Liver (tissue), 9 donors: ENCODE data around the gene PPT1. TPM values are rescaled to one million over a fixed set of nuclear protein-coding genes. Genes with fewer than 3 reads are reported as not detected.

Experiments
- DNase-seq: peaks from one replicate; pipeline ENCODE4 v3.0.0-alpha.2; 2017; ENCODE audit warnings: low spot score
- H3K27ac ChIP-seq, 2 donors: one replicate each; pipeline ENCODE4 v1.7.0; 2013; ENCODE audit warnings: inconsistent platforms in 2 of 2, low read length in 2 of 2, control low read depth in 1 of 2, low read depth in 1 of 2, mild to moderate bottlenecking in 1 of 2
- H3K27me3 ChIP-seq, 4 donors: one replicate each; pipeline versions ENCODE4 v1.6.1 to v1.7.0; 2013; ENCODE audit warnings: low read length in 3 of 4, inconsistent platforms in 1 of 4, mild to moderate bottlenecking in 1 of 4, moderate library complexity in 1 of 4; ENCODE audit not compliant: control insufficient read depth in 4 of 4, insufficient read depth in 4 of 4
- H3K36me3 ChIP-seq, 4 donors: one replicate each; pipeline versions ENCODE4 v1.6.1 to v1.7.0; 2013; ENCODE audit warnings: low read length in 3 of 4, mild to moderate bottlenecking in 3 of 4, low read depth in 1 of 4, moderate library complexity in 1 of 4; ENCODE audit not compliant: control insufficient read depth in 4 of 4, insufficient read depth in 3 of 4
- H3K4me1 ChIP-seq, 4 donors: one replicate each; pipeline versions ENCODE4 v1.6.1 to v1.7.0; 2013; ENCODE audit warnings: low read length in 3 of 4, mild to moderate bottlenecking in 3 of 4, moderate library complexity in 1 of 4; ENCODE audit not compliant: control insufficient read depth in 4 of 4, insufficient read depth in 4 of 4
- H3K4me3 ChIP-seq, 3 donors: one replicate each; pipeline versions ENCODE4 v1.6.1 to v1.7.0; 2013; ENCODE audit warnings: low read length in 3 of 3, control low read depth in 1 of 3, low read depth in 1 of 3, mild to moderate bottlenecking in 1 of 3
- H3K9ac ChIP-seq, 2 donors: one replicate each; pipeline ENCODE4 v1.7.0; 2013; ENCODE audit warnings: low read length in 2 of 2, mild to moderate bottlenecking in 2 of 2, moderate library complexity in 2 of 2, control low read depth in 1 of 2, low read depth in 1 of 2
- H3K9me3 ChIP-seq, 4 donors: one replicate each; pipeline versions ENCODE4 v1.6.1 to v1.7.0; 2013; ENCODE audit warnings: low read length in 3 of 4; ENCODE audit not compliant: control insufficient read depth in 4 of 4
- ATF3 ChIP-seq: IDR thresholded peaks from 2 replicates; pipeline ENCODE4 v1.6.1; 2016; ENCODE audit warnings: antibody characterized with exemption
- EGR1 ChIP-seq, 2 donors: IDR thresholded peaks; 2 replicates each; pipeline ENCODE4 v1.6.1; 2016 to 2018; ENCODE audit warnings: antibody characterized with exemption in 2 of 2, low read depth in 2 of 2
- FOXA1 ChIP-seq: IDR thresholded peaks from 2 replicates; pipeline ENCODE4 v1.6.1; 2016; ENCODE audit warnings: antibody characterized with exemption
- FOXA2 ChIP-seq: IDR thresholded peaks from 2 replicates; pipeline ENCODE4 v1.6.1; 2016; ENCODE audit warnings: antibody characterized with exemption
- GABPA ChIP-seq, 2 donors: IDR thresholded peaks in 1 of 2; conservative IDR thresholded peaks in 1 of 2; 2 replicates each; pipeline ENCODE4 v1.6.1; 2016; ENCODE audit warnings: antibody characterized with exemption in 2 of 2, mild to moderate bottlenecking in 1 of 2, moderate library complexity in 1 of 2
- HNF4A ChIP-seq, 2 donors: conservative IDR thresholded peaks; 2 replicates each; pipeline ENCODE4 v1.6.1; 2016; ENCODE audit warnings: antibody characterized with exemption in 2 of 2, mild to moderate bottlenecking in 2 of 2
- HNF4G ChIP-seq: IDR thresholded peaks from 2 replicates; pipeline ENCODE4 v1.6.1; 2016; ENCODE audit warnings: antibody characterized with exemption
- JUND ChIP-seq, 2 donors: IDR thresholded peaks; 2 replicates each; pipeline ENCODE4 v1.6.1; 2016; ENCODE audit warnings: antibody characterized with exemption in 2 of 2
- NR2F2 ChIP-seq: IDR thresholded peaks from 2 replicates; pipeline ENCODE4 v1.6.1; 2016; ENCODE audit warnings: antibody characterized with exemption
- REST ChIP-seq: IDR thresholded peaks from 2 replicates; pipeline ENCODE4 v1.6.1; 2016; ENCODE audit warnings: antibody characterized with exemption, mild to moderate bottlenecking
- RXRA ChIP-seq, 2 donors: IDR thresholded peaks; 2 replicates each; pipeline ENCODE4 v1.6.1; 2017 to 2018; ENCODE audit warnings: antibody characterized with exemption in 2 of 2, mild to moderate bottlenecking in 1 of 2
- SP1 ChIP-seq: IDR thresholded peaks from 2 replicates; pipeline ENCODE4 v1.6.1; 2018; ENCODE audit warnings: antibody characterized with exemption, mild to moderate bottlenecking
- TAF1 ChIP-seq: conservative IDR thresholded peaks from 2 replicates; pipeline ENCODE4 v1.6.1; 2016; ENCODE audit warnings: antibody characterized with exemption, mild to moderate bottlenecking
- YY1 ChIP-seq: IDR thresholded peaks from 2 replicates; pipeline ENCODE4 v1.6.1; 2016; ENCODE audit warnings: antibody characterized with exemption, mild to moderate bottlenecking
- ZBTB33 ChIP-seq: IDR thresholded peaks from 2 replicates; pipeline ENCODE4 v1.6.1; 2016; ENCODE audit warnings: antibody characterized with exemption
- WGBS: extraction: QIAGEN DNeasy Blood & Tissue Kit; methylation state at CpG from one replicate; pipeline ENCODE4 v1.1.7; 2013; 5-methylcytosine and 5-hydroxymethylcytosine counted together
- polyA plus RNA-seq, 2 donors: library from polyadenylated mRNA; stranded (reverse) in 1 of 2; unstranded in 1 of 2; fragments of 200-250 nt in 1 of 2; fragments of >200 nt in 1 of 2; fragmentation: Nextera tagmentation in 1 of 2; extraction: Ambion mirVana in 1 of 2; gene quantifications; one replicate each; pipeline versions ENCODE4 v1.2.1 to v1.2.3, GENCODE V29; 2013 to 2015
- total RNA-seq, 2 donors: library from RNA; depleted of rRNA; stranded (reverse); fragments of >200 nt; gene quantifications; one replicate each; pipeline ENCODE4 v1.2.3, GENCODE V29; 2014
- TF ChIP-seq, protein P1 (sequence below): fragments of 150-350 bp; IDR thresholded peaks from 2 replicates; pipeline ENCODE4 v1.5.1; 2017; ENCODE audit warnings: improper control_type of control experiment, low read depth, low read length; ENCODE audit not compliant: missing input control
- donor health status: healthy.
- donor health status: healthy.
- donor health status: healthy.
- donor health status: healthy.
- donor health status: healthy.

The PPT1 gene
- total and polyA plus RNA-seq, 4 donors, result 15.4 to 46.8 (median 27.1) TPM

GRCh38 chr1:40027647-40028046, 69.4 kb downstream of the PPT1 start:
- Histone ChIP-seq H3K4me1 (peaks cover 0 to 4% (median 0%) of the 10 kb centered on the region in 4 donors), H3K9ac (no peak overlapping the region), H3K27me3 (no peaks in the 10 kb centered on the region), H3K36me3 (no peaks in the 10 kb centered on the region), H3K27ac (no peak overlapping the region), H3K9me3 (peaks cover 7 to 19% (median 8%) of the 10 kb centered on the region in 4 donors), H3K4me3 (no peak overlapping the region)
- no peak for DNase-seq
- TF ChIP-seq EGR1 (IDR thresholded peaks at IDR 0.05; ENCODE audit: low read depth in 2 of 2), result no peak
- TF ChIP-seq NR2F2, result no peak
- TF ChIP-seq JUND (IDR thresholded peaks at IDR 0.05), result no peak

GRCh38 chr1:40024671-40025070, 72.4 kb downstream of the PPT1 start:
- WGBS, result 67% methylated on average over 2 of the region's 2 CpGs
- no peak overlapping the region for H3K9ac ChIP-seq
- no peaks in the 10 kb centered on the region for H3K4me1 ChIP-seq
- no peak for TF ChIP-seq ATF3
- TF ChIP-seq NR2F2, result no peak
- no peak for TF ChIP-seq TAF1
- no peak for TF ChIP-seq RXRA (IDR thresholded peaks at IDR 0.05)
- TF ChIP-seq, protein P1, sequence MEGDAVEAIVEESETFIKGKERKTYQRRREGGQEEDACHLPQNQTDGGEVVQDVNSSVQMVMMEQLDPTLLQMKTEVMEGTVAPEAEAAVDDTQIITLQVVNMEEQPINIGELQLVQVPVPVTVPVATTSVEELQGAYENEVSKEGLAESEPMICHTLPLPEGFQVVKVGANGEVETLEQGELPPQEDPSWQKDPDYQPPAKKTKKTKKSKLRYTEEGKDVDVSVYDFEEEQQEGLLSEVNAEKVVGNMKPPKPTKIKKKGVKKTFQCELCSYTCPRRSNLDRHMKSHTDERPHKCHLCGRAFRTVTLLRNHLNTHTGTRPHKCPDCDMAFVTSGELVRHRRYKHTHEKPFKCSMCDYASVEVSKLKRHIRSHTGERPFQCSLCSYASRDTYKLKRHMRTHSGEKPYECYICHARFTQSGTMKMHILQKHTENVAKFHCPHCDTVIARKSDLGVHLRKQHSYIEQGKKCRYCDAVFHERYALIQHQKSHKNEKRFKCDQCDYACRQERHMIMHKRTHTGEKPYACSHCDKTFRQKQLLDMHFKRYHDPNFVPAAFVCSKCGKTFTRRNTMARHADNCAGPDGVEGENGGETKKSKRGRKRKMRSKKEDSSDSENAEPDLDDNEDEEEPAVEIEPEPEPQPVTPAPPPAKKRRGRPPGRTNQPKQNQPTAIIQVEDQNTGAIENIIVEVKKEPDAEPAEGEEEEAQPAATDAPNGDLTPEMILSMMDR, result no peak
- TF ChIP-seq GABPA (IDR thresholded peaks at IDR 0.05 in 1 of 2, conservative IDR thresholded peaks at IDR 0.05 in 1 of 2), result no peak
- TF ChIP-seq YY1, result no peak
- TF ChIP-seq HNF4A (conservative IDR thresholded peaks at IDR 0.05), result no peak
- no peak for TF ChIP-seq FOXA2
- TF ChIP-seq JUND (IDR thresholded peaks at IDR 0.05), result no peak
- no peak for TF ChIP-seq FOXA1
- no peak for TF ChIP-seq SP1
- no peak for TF ChIP-seq ZBTB33
- no peak for TF ChIP-seq REST
- TF ChIP-seq HNF4G, result no peak
- no peak for TF ChIP-seq EGR1 (IDR thresholded peaks at IDR 0.05; ENCODE audit: low read depth in 2 of 2)
- no peaks in the 10 kb centered on the region for H3K27me3 ChIP-seq
- no peaks in the 10 kb centered on the region for H3K36me3 ChIP-seq
- no peak for DNase-seq
- no peak overlapping the region for H3K27ac ChIP-seq
- H3K9me3 ChIP-seq, result peaks cover 7 to 19% (median 8%) of the 10 kb centered on the region in 4 donors
- no peak overlapping the region for H3K4me3 ChIP-seq
